DMS 273 (cell line): ENCODE results near the gene CCNH.
A peak's percentile ranks its signal among the peaks of the same experiment; 100 is the strongest.

Experiments used
- DNase-seq: peaks from one replicate; lab custom pipeline; 2025; ENCODE audit not compliant: unreplicated experiment; lab: John Stamatoyannopoulos, UW

CCNH gene

GRCh38 chr5:87403899-87404298 lies 8.8 kb downstream of the CCNH start:
- no peak for DNase-seq

GRCh38 chr5:87403409-87403808 lies 9.3 kb downstream of the CCNH start:
- no peak for DNase-seq

GRCh38 chr5:87401626-87402025 lies 11.1 kb downstream of the CCNH start:
- no peak for DNase-seq

- peak; percentile 54 for DNase-seq
Observed at GRCh38 chr5:87400305-87400899, 12.3 kb downstream of the CCNH start.

GRCh38 chr5:87399720-87400119 lies 13.0 kb downstream of the CCNH start:
- DNase-seq = no peak

GRCh38 chr5:87398981-87399614 lies 13.6 kb downstream of the CCNH start:
- DNase-seq = no peak

- no peak for DNase-seq
Observed at GRCh38 chr5:87394411-87395165, 18.1 kb downstream of the CCNH start.

- no peak for DNase-seq
Observed at GRCh38 chr5:87393331-87393730, 19.4 kb downstream of the CCNH start.

- DNase-seq = no peak
Observed at GRCh38 chr5:87392801-87393200, 19.9 kb downstream of the CCNH start.

- DNase-seq = no peak
Observed at GRCh38 chr5:87392170-87392569, 20.6 kb downstream of the CCNH start.

- no peak for DNase-seq
Observed at GRCh38 chr5:87390576-87391199, 22.0 kb downstream of the CCNH start.

- DNase-seq = no peak
Observed at GRCh38 chr5:87390075-87390474, 22.7 kb downstream of the CCNH start.

GRCh38 chr5:87389296-87390034 lies 23.3 kb downstream of the CCNH start:
- no peak for DNase-seq

GRCh38 chr5:87388129-87388528 lies 24.6 kb downstream of the CCNH start:
- DNase-seq = no peak

- DNase-seq = no peak
Observed at GRCh38 chr5:87385802-87386201, 26.9 kb downstream of the CCNH start.

- no peak for DNase-seq
Observed at GRCh38 chr5:87383216-87383615, 29.5 kb downstream of the CCNH start.

- DNase-seq = no peak
Observed at GRCh38 chr5:87382224-87382623, 30.5 kb downstream of the CCNH start.

GRCh38 chr5:87372705-87373104 lies 40.0 kb downstream of the CCNH start:
- DNase-seq = no peak

GRCh38 chr5:87369431-87369830 lies 43.3 kb downstream of the CCNH start:
- no peak for DNase-seq

GRCh38 chr5:87368601-87369000 lies 44.1 kb downstream of the CCNH start:
- no peak for DNase-seq

GRCh38 chr5:87367243-87367642 lies 45.5 kb downstream of the CCNH start:
- no peak for DNase-seq
